Testis (tissue), 2 donors: ENCODE data around the gene PIEZO1.
A peak's percentile ranks its signal among the peaks of the same experiment; 100 is the strongest.

Experiments
- POLR2A ChIP-seq: fragments of 450-650 bp; IDR thresholded peaks from one replicate; pipeline ENCODE4 v1.6.1; 2017; ENCODE audit warnings: antibody characterized with exemption, mild to moderate bottlenecking, moderate library complexity
- TF ChIP-seq, protein P1 (sequence below), 3 experiments: fragments of 450-650 bp in 2 of 3; fragments of 200-600 bp in 1 of 3; sonication (generic) in 1 of 3; IDR thresholded peaks; one replicate each; pipeline ENCODE4 v1.5.1; 2016 to 2019; ENCODE audit warnings: antibody characterized with exemption in 3 of 3, mild to moderate bottlenecking in 2 of 3, moderate library complexity in 1 of 3

- TF ChIP-seq, protein P1, sequence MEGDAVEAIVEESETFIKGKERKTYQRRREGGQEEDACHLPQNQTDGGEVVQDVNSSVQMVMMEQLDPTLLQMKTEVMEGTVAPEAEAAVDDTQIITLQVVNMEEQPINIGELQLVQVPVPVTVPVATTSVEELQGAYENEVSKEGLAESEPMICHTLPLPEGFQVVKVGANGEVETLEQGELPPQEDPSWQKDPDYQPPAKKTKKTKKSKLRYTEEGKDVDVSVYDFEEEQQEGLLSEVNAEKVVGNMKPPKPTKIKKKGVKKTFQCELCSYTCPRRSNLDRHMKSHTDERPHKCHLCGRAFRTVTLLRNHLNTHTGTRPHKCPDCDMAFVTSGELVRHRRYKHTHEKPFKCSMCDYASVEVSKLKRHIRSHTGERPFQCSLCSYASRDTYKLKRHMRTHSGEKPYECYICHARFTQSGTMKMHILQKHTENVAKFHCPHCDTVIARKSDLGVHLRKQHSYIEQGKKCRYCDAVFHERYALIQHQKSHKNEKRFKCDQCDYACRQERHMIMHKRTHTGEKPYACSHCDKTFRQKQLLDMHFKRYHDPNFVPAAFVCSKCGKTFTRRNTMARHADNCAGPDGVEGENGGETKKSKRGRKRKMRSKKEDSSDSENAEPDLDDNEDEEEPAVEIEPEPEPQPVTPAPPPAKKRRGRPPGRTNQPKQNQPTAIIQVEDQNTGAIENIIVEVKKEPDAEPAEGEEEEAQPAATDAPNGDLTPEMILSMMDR (IDR thresholded peaks at IDR 0.05) = peak in 1 of 3 experiments; percentile 35
- no peak for TF ChIP-seq POLR2A
These were observed 26.9 kb upstream of the PIEZO1 start, which contains the start of gene APRT for GRCh38 chr16:88811769-88812512.
